Measurements from ENCODE around the gene RAB44.

- TF ChIP-seq CTCF (conservative IDR thresholded peaks at IDR 0.05) (no peak), EZH2 (IDR thresholded peaks at IDR 0.05; ENCODE audit: low read depth) (no peak)
Observed at GRCh38 chr6:36751091-36751490, 53.5 kb downstream of the RAB44 start.

Data from PC-9 (cell line).